ENCODE measurements around the gene TLR8. TPM values are rescaled to one million over a fixed set of nuclear protein-coding genes. Genes with fewer than 3 reads are reported as not detected.

The TLR8 gene
- total and polyA plus RNA-seq, 10 of the 15 experiments (the other 5 are each of a cell fraction or from before 2014, with no cell fraction given) = 0.04 TPM; not detected in 9

DNA sequence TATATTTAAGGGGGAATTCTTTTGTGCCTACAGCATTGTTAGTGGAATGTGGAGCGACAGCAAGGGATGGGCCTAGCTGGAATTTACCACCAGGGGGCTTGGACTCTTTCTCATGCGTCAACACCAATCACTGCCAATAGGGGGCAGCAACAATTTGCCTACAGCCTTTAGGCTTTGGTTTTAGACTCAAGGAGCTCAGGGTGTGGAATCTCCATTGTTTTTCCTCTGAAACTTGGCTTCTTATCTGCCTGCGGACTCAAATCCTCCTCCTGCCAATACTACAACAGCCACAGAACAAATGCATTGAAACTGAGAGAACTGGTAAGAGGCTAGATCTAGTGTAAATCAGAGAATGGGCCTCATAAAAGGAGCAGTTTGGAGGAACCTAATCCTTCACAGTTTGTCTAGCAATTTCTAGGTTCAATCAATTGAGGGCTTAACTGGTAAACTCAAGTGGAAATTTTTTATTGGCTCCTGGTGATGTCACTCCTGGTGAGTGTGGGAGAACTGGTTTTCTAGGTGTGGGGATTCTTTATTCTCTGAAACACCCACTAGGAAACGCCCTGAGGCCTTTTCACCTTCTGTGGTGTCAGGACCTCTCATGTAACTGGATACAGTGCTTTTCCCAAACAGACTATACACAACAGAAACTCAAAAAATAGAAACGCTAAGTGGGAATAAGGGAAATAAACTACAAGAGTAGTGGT is 40.6 kb downstream of the TLR8 start (continued):
- TF ChIP-seq NR2C1 (IDR thresholded peaks at IDR 0.05) (no peak), YY1 (IDR thresholded peaks at IDR 0.05; ENCODE audit: low read depth, low read length) (peak; percentile 88), CREB1 (IDR thresholded peaks at IDR 0.05; ENCODE audit: low read depth) (no peak), SREBF2 (IDR thresholded peaks at IDR 0.05; ENCODE audit: low read length) (no peak), HCFC1 (IDR thresholded peaks at IDR 0.05; ENCODE audit: low read length) (no peak), ETV6 (conservative IDR thresholded peaks at IDR 0.05 in 1 of 2, IDR thresholded peaks at IDR 0.05 in 1 of 2; ENCODE audit: borderline replicate concordance in 1 of 2, low read depth in 1 of 2) (no peak; a peak in 1 of 4 replicates), RUNX3 (IDR thresholded peaks at IDR 0.05; ENCODE audit: low read length) (no peak), JUNB (IDR thresholded peaks at IDR 0.05) (no peak), MTA2 (IDR thresholded peaks at IDR 0.05; ENCODE audit: low read depth) (no peak), NFYB (IDR thresholded peaks at IDR 0.05; ENCODE audit: insufficient read depth, low read depth, low read length) (no peak), SMC3 (IDR thresholded peaks at IDR 0.05; ENCODE audit: borderline replicate concordance, low read length) (peak; percentile 99), SRF (IDR thresholded peaks at IDR 0.05; ENCODE audit: low read depth in 2 of 2, low read length in 2 of 2) (0 out of 4 replicates have a peak, but pooled peaks of 1 of the 2 experiments have one; percentile 31)
- TF ChIP-seq, protein P1, sequence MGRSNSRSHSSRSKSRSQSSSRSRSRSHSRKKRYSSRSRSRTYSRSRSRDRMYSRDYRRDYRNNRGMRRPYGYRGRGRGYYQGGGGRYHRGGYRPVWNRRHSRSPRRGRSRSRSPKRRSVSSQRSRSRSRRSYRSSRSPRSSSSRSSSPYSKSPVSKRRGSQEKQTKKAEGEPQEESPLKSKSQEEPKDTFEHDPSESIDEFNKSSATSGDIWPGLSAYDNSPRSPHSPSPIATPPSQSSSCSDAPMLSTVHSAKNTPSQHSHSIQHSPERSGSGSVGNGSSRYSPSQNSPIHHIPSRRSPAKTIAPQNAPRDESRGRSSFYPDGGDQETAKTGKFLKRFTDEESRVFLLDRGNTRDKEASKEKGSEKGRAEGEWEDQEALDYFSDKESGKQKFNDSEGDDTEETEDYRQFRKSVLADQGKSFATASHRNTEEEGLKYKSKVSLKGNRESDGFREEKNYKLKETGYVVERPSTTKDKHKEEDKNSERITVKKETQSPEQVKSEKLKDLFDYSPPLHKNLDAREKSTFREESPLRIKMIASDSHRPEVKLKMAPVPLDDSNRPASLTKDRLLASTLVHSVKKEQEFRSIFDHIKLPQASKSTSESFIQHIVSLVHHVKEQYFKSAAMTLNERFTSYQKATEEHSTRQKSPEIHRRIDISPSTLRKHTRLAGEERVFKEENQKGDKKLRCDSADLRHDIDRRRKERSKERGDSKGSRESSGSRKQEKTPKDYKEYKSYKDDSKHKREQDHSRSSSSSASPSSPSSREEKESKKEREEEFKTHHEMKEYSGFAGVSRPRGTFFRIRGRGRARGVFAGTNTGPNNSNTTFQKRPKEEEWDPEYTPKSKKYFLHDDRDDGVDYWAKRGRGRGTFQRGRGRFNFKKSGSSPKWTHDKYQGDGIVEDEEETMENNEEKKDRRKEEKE (IDR thresholded peaks at IDR 0.05) = no peak
- TF ChIP-seq, protein P2, sequence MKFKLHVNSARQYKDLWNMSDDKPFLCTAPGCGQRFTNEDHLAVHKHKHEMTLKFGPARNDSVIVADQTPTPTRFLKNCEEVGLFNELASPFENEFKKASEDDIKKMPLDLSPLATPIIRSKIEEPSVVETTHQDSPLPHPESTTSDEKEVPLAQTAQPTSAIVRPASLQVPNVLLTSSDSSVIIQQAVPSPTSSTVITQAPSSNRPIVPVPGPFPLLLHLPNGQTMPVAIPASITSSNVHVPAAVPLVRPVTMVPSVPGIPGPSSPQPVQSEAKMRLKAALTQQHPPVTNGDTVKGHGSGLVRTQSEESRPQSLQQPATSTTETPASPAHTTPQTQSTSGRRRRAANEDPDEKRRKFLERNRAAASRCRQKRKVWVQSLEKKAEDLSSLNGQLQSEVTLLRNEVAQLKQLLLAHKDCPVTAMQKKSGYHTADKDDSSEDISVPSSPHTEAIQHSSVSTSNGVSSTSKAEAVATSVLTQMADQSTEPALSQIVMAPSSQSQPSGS (IDR thresholded peaks at IDR 0.05; ENCODE audit: low read length) = no peak
- TF ChIP-seq, protein P3, sequence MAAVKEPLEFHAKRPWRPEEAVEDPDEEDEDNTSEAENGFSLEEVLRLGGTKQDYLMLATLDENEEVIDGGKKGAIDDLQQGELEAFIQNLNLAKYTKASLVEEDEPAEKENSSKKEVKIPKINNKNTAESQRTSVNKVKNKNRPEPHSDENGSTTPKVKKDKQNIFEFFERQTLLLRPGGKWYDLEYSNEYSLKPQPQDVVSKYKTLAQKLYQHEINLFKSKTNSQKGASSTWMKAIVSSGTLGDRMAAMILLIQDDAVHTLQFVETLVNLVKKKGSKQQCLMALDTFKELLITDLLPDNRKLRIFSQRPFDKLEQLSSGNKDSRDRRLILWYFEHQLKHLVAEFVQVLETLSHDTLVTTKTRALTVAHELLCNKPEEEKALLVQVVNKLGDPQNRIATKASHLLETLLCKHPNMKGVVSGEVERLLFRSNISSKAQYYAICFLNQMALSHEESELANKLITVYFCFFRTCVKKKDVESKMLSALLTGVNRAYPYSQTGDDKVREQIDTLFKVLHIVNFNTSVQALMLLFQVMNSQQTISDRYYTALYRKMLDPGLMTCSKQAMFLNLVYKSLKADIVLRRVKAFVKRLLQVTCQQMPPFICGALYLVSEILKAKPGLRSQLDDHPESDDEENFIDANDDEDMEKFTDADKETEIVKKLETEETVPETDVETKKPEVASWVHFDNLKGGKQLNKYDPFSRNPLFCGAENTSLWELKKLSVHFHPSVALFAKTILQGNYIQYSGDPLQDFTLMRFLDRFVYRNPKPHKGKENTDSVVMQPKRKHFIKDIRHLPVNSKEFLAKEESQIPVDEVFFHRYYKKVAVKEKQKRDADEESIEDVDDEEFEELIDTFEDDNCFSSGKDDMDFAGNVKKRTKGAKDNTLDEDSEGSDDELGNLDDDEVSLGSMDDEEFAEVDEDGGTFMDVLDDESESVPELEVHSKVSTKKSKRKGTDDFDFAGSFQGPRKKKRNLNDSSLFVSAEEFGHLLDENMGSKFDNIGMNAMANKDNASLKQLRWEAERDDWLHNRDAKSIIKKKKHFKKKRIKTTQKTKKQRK (IDR thresholded peaks at IDR 0.05; ENCODE audit: low read depth, low read length) = no peak
- TF ChIP-seq, protein P4, sequence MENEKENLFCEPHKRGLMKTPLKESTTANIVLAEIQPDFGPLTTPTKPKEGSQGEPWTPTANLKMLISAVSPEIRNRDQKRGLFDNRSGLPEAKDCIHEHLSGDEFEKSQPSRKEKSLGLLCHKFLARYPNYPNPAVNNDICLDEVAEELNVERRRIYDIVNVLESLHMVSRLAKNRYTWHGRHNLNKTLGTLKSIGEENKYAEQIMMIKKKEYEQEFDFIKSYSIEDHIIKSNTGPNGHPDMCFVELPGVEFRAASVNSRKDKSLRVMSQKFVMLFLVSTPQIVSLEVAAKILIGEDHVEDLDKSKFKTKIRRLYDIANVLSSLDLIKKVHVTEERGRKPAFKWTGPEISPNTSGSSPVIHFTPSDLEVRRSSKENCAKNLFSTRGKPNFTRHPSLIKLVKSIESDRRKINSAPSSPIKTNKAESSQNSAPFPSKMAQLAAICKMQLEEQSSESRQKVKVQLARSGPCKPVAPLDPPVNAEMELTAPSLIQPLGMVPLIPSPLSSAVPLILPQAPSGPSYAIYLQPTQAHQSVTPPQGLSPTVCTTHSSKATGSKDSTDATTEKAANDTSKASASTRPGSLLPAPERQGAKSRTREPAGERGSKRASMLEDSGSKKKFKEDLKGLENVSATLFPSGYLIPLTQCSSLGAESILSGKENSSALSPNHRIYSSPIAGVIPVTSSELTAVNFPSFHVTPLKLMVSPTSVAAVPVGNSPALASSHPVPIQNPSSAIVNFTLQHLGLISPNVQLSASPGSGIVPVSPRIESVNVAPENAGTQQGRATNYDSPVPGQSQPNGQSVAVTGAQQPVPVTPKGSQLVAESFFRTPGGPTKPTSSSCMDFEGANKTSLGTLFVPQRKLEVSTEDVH (IDR thresholded peaks at IDR 0.05; ENCODE audit: low read depth, partially characterized antibody) = no peak
